IMR-90 (cell line): ENCODE data around the gene RAF1.

ENCODE experiments used
- BHLHE40 ChIP-seq: fragments of 150-350 bp; IDR thresholded peaks from 2 replicates; pipeline ENCODE4 v1.6.1; 2016; ENCODE audit warnings: mild to moderate bottlenecking, low read depth, low read length
- ELK1 ChIP-seq: fragments of 150-350 bp; IDR thresholded peaks from 2 replicates; pipeline ENCODE4 v1.6.1; 2016; ENCODE audit warnings: low read depth, mild to moderate bottlenecking, low read length, moderate library complexity, borderline replicate concordance
- FOS ChIP-seq: fragments of 150-350 bp; IDR thresholded peaks from 2 replicates; pipeline ENCODE4 v1.6.1; 2016; ENCODE audit warnings: low read depth, low read length
- MAZ ChIP-seq: IDR thresholded peaks from 2 replicates; pipeline ENCODE4 v1.6.1; 2012; ENCODE audit warnings: low read depth, mild to moderate bottlenecking, low read length, improper control_type of control experiment, moderate library complexity, borderline replicate concordance
- MXI1 ChIP-seq: IDR thresholded peaks from 2 replicates; pipeline ENCODE4 v1.6.1; 2012; ENCODE audit warnings: low read depth, mild to moderate bottlenecking, low read length, moderate library complexity, borderline replicate concordance
- POLR2A ChIP-seq: IDR thresholded peaks from 2 replicates; pipeline ENCODE4 v1.6.1; 2012; ENCODE audit warnings: mild to moderate bottlenecking, low read depth, low read length
- RAD21 ChIP-seq: IDR thresholded peaks from 2 replicates; pipeline ENCODE4 v1.6.1; 2012; ENCODE audit warnings: low read length, improper control_type of control experiment
- RCOR1 ChIP-seq: IDR thresholded peaks from 2 replicates; pipeline ENCODE4 v1.6.1; 2012; ENCODE audit warnings: mild to moderate bottlenecking, low read length, improper control_type of control experiment; ENCODE audit not compliant: insufficient replicate concordance
- SMC3 ChIP-seq: fragments of 150-350 bp; IDR thresholded peaks from 2 replicates; pipeline ENCODE4 v1.6.1; 2016; ENCODE audit warnings: low read depth, mild to moderate bottlenecking, antibody characterized with exemption, low read length, moderate library complexity
- USF2 ChIP-seq: fragments of 150-350 bp; IDR thresholded peaks from 2 replicates; pipeline ENCODE4 v1.6.1; 2017; ENCODE audit warnings: mild to moderate bottlenecking, antibody characterized with exemption, low read length, low read depth
- TF ChIP-seq, protein P1 (sequence below): conservative IDR thresholded peaks from 2 replicates; pipeline ENCODE4 v1.5.1; 2012; ENCODE audit warnings: mild to moderate bottlenecking, low read depth, low read length, improper control_type of control experiment

GRCh38 chr3:12569836-12570235 is 94.1 kb downstream of the RAF1 start:
- no peak for TF ChIP-seq POLR2A
- TF ChIP-seq, protein P1, sequence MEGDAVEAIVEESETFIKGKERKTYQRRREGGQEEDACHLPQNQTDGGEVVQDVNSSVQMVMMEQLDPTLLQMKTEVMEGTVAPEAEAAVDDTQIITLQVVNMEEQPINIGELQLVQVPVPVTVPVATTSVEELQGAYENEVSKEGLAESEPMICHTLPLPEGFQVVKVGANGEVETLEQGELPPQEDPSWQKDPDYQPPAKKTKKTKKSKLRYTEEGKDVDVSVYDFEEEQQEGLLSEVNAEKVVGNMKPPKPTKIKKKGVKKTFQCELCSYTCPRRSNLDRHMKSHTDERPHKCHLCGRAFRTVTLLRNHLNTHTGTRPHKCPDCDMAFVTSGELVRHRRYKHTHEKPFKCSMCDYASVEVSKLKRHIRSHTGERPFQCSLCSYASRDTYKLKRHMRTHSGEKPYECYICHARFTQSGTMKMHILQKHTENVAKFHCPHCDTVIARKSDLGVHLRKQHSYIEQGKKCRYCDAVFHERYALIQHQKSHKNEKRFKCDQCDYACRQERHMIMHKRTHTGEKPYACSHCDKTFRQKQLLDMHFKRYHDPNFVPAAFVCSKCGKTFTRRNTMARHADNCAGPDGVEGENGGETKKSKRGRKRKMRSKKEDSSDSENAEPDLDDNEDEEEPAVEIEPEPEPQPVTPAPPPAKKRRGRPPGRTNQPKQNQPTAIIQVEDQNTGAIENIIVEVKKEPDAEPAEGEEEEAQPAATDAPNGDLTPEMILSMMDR, result no peak
- no peak for TF ChIP-seq BHLHE40
- no peak for TF ChIP-seq RAD21
- TF ChIP-seq MAZ, result no peak
- no peak for TF ChIP-seq SMC3
- TF ChIP-seq RCOR1, result no peak
- TF ChIP-seq MXI1, result no peak
- TF ChIP-seq USF2, result no peak
- TF ChIP-seq FOS, result no peak
- no peak for TF ChIP-seq ELK1
